ENCODE measurements around the gene ARVCF. TPM values are rescaled to one million over a fixed set of nuclear protein-coding genes. Genes with fewer than 3 reads are reported as not detected.

The ARVCF gene
- total RNA-seq, 1 experiment from 2014 or later, result 11.1 TPM

- H3K27ac ChIP-seq (ENCODE audit: low read depth, low read length, poor library complexity, severe bottlenecking), result no peak overlapping the region
- H3K4me1 ChIP-seq (ENCODE audit: insufficient read depth, low read length, poor library complexity, severe bottlenecking), result peaks cover 23% of the 10 kb centered on the region
- H3K27me3 ChIP-seq (replicated peaks; ENCODE audit: insufficient read depth, low read depth, low read length, poor library complexity), result no peaks in the 10 kb centered on the region
- no TSS peak for BruUV-seq (replicated peaks)
- no peaks in the 10 kb centered on the region for H3K36me3 ChIP-seq (ENCODE audit: insufficient read depth, low read length, poor library complexity, severe bottlenecking)
- no peak for DNase-seq (ENCODE audit: low spot score)
- ChIA-PET POLR2A (ENCODE audit: low non-redundant PET) (interaction anchor here (0.7 kb wide), 1 partner anchor 9 kb away, joined by 7 read pairs; no protein-coding TSS in a partner anchor), CTCF (interaction anchor here (0.6 to 1.2 kb wide), 4 partner anchors 55 to 228 kb away, joined by 3 to 5 read pairs (median 4); no protein-coding TSS in a partner anchor)
- H3K4me3 ChIP-seq (ENCODE audit: low read depth, low read length, poor library complexity, severe bottlenecking), result no peak overlapping the region
- intact Hi-C loops (cut with micrococcal nuclease; ENCODE audit: unreplicated experiment), result loop anchor here (5.0 kb wide), 1 partner anchor 226 kb away; no protein-coding TSS in a partner anchor
- no peak for TF ChIP-seq CTCF (conservative IDR thresholded peaks at IDR 0.05; ENCODE audit: low read depth, low read length)
- no peak for TF ChIP-seq EZH2 (IDR thresholded peaks at IDR 0.05; ENCODE audit: borderline replicate concordance, low read depth, low read length, poor library complexity, severe bottlenecking)
- no peaks in the 10 kb centered on the region for H3K9me3 ChIP-seq (ENCODE audit: low read depth, low read length, poor library complexity, severe bottlenecking)
Observed at GRCh38 chr22:19958083-19959042, 58.3 kb downstream of the ARVCF start.

- BruUV-seq (replicated peaks), result no TSS peak
- Histone ChIP-seq H3K9me3 (ENCODE audit: low read depth, low read length, poor library complexity, severe bottlenecking) (no peaks in the 10 kb centered on the region), H3K4me1 (ENCODE audit: insufficient read depth, low read length, poor library complexity, severe bottlenecking) (peaks cover 19% of the 10 kb centered on the region), H3K4me3 (ENCODE audit: low read depth, low read length, poor library complexity, severe bottlenecking) (no peak overlapping the region), H3K36me3 (ENCODE audit: insufficient read depth, low read length, poor library complexity, severe bottlenecking) (no peaks in the 10 kb centered on the region), H3K27ac (ENCODE audit: low read depth, low read length, poor library complexity, severe bottlenecking) (no peak overlapping the region), H3K27me3 (replicated peaks; ENCODE audit: insufficient read depth, low read depth, low read length, poor library complexity) (no peaks in the 10 kb centered on the region)
- POLR2A ChIA-PET (ENCODE audit: low non-redundant PET), result interaction anchor here (0.6 kb wide), 1 partner anchor 168 kb away, joined by 3 read pairs; no protein-coding TSS in a partner anchor
- no peak for DNase-seq (ENCODE audit: low spot score)
- TF ChIP-seq CTCF (conservative IDR thresholded peaks at IDR 0.05; ENCODE audit: low read depth, low read length), result 0 out of 2 replicates have a peak, but pooled peaks have one; percentile 14
- TF ChIP-seq EZH2 (IDR thresholded peaks at IDR 0.05; ENCODE audit: borderline replicate concordance, low read depth, low read length, poor library complexity, severe bottlenecking), result no peak
- CTCF ChIA-PET, result interaction anchor here (0.7 kb wide), 1 partner anchor 56 kb away, joined by 3 read pairs; no protein-coding TSS in a partner anchor
- intact Hi-C loops (cut with micrococcal nuclease; ENCODE audit: unreplicated experiment), result loop anchor here (5.0 kb wide), 1 partner anchor 225 kb away; no protein-coding TSS in a partner anchor
Observed at GRCh38 chr22:19957445-19957844, 59.2 kb downstream of the ARVCF start.

GRCh38 chr22:19955241-19956128 is 61.1 kb downstream of the ARVCF start:
- Histone ChIP-seq H3K36me3 (ENCODE audit: insufficient read depth, low read length, poor library complexity, severe bottlenecking) (peaks cover 3% of the 10 kb centered on the region), H3K9me3 (ENCODE audit: low read depth, low read length, poor library complexity, severe bottlenecking) (no peaks in the 10 kb centered on the region), H3K4me3 (ENCODE audit: low read depth, low read length, poor library complexity, severe bottlenecking) (no peak overlapping the region), H3K4me1 (ENCODE audit: insufficient read depth, low read length, poor library complexity, severe bottlenecking) (peaks cover 15% of the 10 kb centered on the region), H3K27ac (ENCODE audit: low read depth, low read length, poor library complexity, severe bottlenecking) (no peak overlapping the region), H3K27me3 (replicated peaks; ENCODE audit: insufficient read depth, low read depth, low read length, poor library complexity) (no peaks in the 10 kb centered on the region)
- no TSS peak for BruUV-seq (replicated peaks)
- ChIA-PET POLR2A (ENCODE audit: low non-redundant PET) (interaction anchor here (0.6 to 0.7 kb wide), 2 partner anchors 10 to 12 kb away, joined by 3 to 13 read pairs; no protein-coding TSS in a partner anchor), CTCF (interaction anchor here (1.3 kb wide), 1 partner anchor 225 kb away, joined by 7 read pairs; no protein-coding TSS in a partner anchor)
- no peak for TF ChIP-seq EZH2 (IDR thresholded peaks at IDR 0.05; ENCODE audit: borderline replicate concordance, low read depth, low read length, poor library complexity, severe bottlenecking)
- no peak for TF ChIP-seq CTCF (conservative IDR thresholded peaks at IDR 0.05; ENCODE audit: low read depth, low read length)
- intact Hi-C loops (cut with micrococcal nuclease; ENCODE audit: unreplicated experiment), result loop anchor here (5.0 kb wide), 1 partner anchor 223 kb away; no protein-coding TSS in a partner anchor
- no peak for DNase-seq (ENCODE audit: low spot score)
